DND-41 (cell line): ENCODE measurements around the gene ITGAE.
A peak's percentile ranks its signal among the peaks of the same experiment; 100 is the strongest.

Source experiments
- ATAC-seq: fragments of 200-7000 bp; cut with Tn5 transposase; 3 replicates; pipeline ENCODE4 v1.9.1; 2021; ENCODE audit warnings: low read depth; ENCODE audit not compliant: insufficient read depth
- DNase-seq: peaks from one replicate; pipeline ENCODE4 v3.0.0-alpha.2; 2020
- H2AFZ ChIP-seq: 2 replicates; pipeline ENCODE4 v1.6.0; 2012; ENCODE audit warnings: low read depth, low read length
- H3K27ac ChIP-seq: 2 replicates; pipeline ENCODE4 v1.5.1; 2012; ENCODE audit warnings: low read length, inconsistent platforms
- H3K27me3 ChIP-seq: fragments of 200-600 bp; sonication (generic); 2 replicates; pipeline ENCODE4 v1.6.0; 2012; ENCODE audit warnings: low read length, mild to moderate bottlenecking, inconsistent platforms; ENCODE audit not compliant: insufficient read depth, poor library complexity
- H3K36me3 ChIP-seq: 2 replicates; pipeline ENCODE4 v1.5.1; 2012; ENCODE audit warnings: low read length, inconsistent platforms; ENCODE audit not compliant: insufficient read depth
- H3K4me1 ChIP-seq: 2 replicates; pipeline ENCODE4 v1.5.1; 2012; ENCODE audit warnings: mild to moderate bottlenecking, low read length; ENCODE audit not compliant: insufficient read depth
- H3K4me2 ChIP-seq: 2 replicates; pipeline ENCODE4 v1.6.0; 2012; ENCODE audit warnings: mild to moderate bottlenecking, moderate library complexity, low read length, inconsistent platforms; ENCODE audit not compliant: insufficient read depth
- H3K4me3 ChIP-seq, 2 experiments: fragments of 200-600 bp in 1 of 2; shearing (Covaris generic) in 1 of 2; 2 replicates each; pipeline ENCODE4 v1.5.1; 2012 to 2016; ENCODE audit warnings: inconsistent platforms in 2 of 2, low read length in 2 of 2, mild to moderate bottlenecking in 2 of 2, low read depth in 1 of 2, moderate library complexity in 1 of 2
- H3K79me2 ChIP-seq: 2 replicates; pipeline ENCODE4 v1.6.0; 2012; ENCODE audit warnings: low read length, inconsistent platforms; ENCODE audit not compliant: insufficient read depth
- H3K9ac ChIP-seq: 2 replicates; pipeline ENCODE4 v1.6.0; 2012; ENCODE audit warnings: low read depth, mild to moderate bottlenecking, inconsistent platforms, low read length, moderate library complexity
- H3K9me3 ChIP-seq: 2 replicates; pipeline ENCODE4 v1.5.1; 2012; ENCODE audit warnings: low read length, moderate library complexity, mild to moderate bottlenecking, inconsistent platforms; ENCODE audit not compliant: insufficient read depth, severe bottlenecking
- H4K20me1 ChIP-seq: 2 replicates; pipeline ENCODE4 v1.6.0; 2012; ENCODE audit warnings: low read length; ENCODE audit not compliant: insufficient read depth
- EZH2 ChIP-seq: IDR thresholded peaks from 3 replicates; pipeline ENCODE4 v1.6.1; 2012; ENCODE audit warnings: borderline replicate concordance, low read depth, mild to moderate bottlenecking, moderate library complexity, low read length, inconsistent platforms; ENCODE audit not compliant: severe bottlenecking
- TF ChIP-seq, protein P1 (sequence below): IDR thresholded peaks from 2 replicates; pipeline ENCODE4 v1.5.1; 2012; ENCODE audit warnings: borderline replicate concordance, low read length, moderate library complexity, mild to moderate bottlenecking; ENCODE audit not compliant: poor library complexity, severe bottlenecking; ENCODE audit errors: extremely low read depth

ITGAE gene

DNA sequence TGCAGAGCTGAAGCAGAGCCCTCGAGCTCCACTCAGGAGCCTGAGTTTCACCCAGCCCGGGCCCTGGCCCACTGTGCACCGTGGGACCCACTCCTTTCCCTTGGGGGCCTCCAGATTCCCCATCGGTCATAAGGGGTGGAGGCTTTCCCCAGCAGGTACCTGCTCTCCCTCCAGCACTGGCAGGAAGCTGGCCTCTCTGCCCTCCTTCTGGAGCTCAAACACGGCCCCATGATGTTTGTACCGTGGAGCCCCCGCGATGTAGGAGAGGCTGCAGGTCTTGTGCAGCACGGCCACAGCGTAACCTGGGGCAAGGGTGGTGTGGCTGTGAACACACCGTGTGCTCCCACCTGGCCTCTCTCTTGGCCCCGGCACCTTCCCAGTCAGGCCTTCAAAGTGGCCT lies 47.4 kb downstream of the ITGAE start:
- H3K9ac ChIP-seq: 0 out of 2 replicates have a peak overlapping the region, but pooled peaks have one; percentile 3
- no peak for ATAC-seq

DNA sequence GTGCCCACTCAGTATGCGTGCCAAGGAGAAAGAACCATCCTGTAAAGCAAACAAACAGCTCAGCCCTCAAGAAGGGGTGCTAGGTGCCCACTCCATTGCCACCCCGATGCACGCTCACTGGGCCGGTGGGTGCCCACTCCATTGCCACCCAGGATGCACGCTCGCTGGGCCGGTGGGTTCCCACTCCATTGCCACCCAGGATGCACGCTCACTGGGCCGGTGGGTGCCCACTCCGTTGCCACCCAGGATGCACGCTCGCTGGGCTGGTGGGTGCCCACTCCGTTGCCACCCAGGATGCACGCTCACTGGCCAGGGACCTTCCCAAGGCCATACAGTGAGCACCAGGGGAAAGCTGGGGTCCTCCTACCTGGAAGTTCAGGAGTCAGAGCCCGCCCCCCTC lies 49.2 kb downstream of the ITGAE start:
- no peaks in the 10 kb centered on the region for H3K36me3 ChIP-seq
- no peaks in the 10 kb centered on the region for H3K79me2 ChIP-seq
- no peak for TF ChIP-seq EZH2
- TF ChIP-seq, protein P1, sequence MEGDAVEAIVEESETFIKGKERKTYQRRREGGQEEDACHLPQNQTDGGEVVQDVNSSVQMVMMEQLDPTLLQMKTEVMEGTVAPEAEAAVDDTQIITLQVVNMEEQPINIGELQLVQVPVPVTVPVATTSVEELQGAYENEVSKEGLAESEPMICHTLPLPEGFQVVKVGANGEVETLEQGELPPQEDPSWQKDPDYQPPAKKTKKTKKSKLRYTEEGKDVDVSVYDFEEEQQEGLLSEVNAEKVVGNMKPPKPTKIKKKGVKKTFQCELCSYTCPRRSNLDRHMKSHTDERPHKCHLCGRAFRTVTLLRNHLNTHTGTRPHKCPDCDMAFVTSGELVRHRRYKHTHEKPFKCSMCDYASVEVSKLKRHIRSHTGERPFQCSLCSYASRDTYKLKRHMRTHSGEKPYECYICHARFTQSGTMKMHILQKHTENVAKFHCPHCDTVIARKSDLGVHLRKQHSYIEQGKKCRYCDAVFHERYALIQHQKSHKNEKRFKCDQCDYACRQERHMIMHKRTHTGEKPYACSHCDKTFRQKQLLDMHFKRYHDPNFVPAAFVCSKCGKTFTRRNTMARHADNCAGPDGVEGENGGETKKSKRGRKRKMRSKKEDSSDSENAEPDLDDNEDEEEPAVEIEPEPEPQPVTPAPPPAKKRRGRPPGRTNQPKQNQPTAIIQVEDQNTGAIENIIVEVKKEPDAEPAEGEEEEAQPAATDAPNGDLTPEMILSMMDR: no peak
- peaks cover 52% of the 10 kb centered on the region for H3K4me1 ChIP-seq
- no peak for ATAC-seq
- H3K4me2 ChIP-seq: no peak overlapping the region
- H3K9me3 ChIP-seq: no peaks in the 10 kb centered on the region
- H3K27me3 ChIP-seq: no peaks in the 10 kb centered on the region
- peak overlapping the region; percentile 95 for H3K27ac ChIP-seq
- H3K4me3 ChIP-seq: no peak overlapping the region
- no peaks in the 10 kb centered on the region for H4K20me1 ChIP-seq
- no peak for DNase-seq
- H3K9ac ChIP-seq: no peak overlapping the region
- H2AFZ ChIP-seq: no peak overlapping the region

More for the DNA sequence above, 47.4 kb downstream of the ITGAE start:
- Histone ChIP-seq H3K36me3 (no peaks in the 10 kb centered on the region), H3K27me3 (no peaks in the 10 kb centered on the region), H4K20me1 (no peaks in the 10 kb centered on the region), H3K27ac (peak overlapping the region; percentile 61), H3K4me1 (peaks cover 48% of the 10 kb centered on the region), H2AFZ (no peak overlapping the region), H3K4me3 (no peak overlapping the region), H3K4me2 (no peak overlapping the region), H3K79me2 (no peaks in the 10 kb centered on the region), H3K9me3 (no peaks in the 10 kb centered on the region)
- TF ChIP-seq, protein P1: no peak
- TF ChIP-seq EZH2: no peak
- DNase-seq: no peak

DNA sequence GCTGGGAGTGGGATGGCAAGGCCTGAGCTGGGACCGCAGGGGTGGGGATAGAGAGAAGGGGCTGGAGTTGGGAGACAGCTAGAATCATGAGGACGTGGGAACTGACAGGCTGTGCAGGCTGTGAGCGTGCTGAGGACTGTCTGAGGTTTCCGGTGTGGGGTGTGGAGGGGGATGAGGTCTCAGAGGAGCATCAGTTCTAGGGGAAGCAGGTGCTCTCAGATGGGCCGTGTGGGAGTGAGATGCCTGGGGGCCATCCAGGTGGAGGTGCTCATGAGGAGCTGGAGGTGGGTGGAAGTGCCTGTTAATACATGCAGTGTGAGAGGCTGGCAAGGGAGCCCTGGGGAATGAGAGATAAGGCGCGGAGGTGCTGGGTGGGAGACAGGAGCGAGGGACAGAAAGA lies 50.1 kb downstream of the ITGAE start:
- peak overlapping the region; percentile 95 for H3K27ac ChIP-seq
- H3K9me3 ChIP-seq: no peaks in the 10 kb centered on the region
- H3K27me3 ChIP-seq: no peaks in the 10 kb centered on the region
- H3K4me3 ChIP-seq: peak overlapping the region in 1 of 2 experiments; percentile 7; a peak in 1 of 4 replicates
- no peaks in the 10 kb centered on the region for H3K79me2 ChIP-seq
- H3K4me1 ChIP-seq: peaks cover 52% of the 10 kb centered on the region
- DNase-seq: peak; percentile 95
- peak; percentile 96 for ATAC-seq
- H3K9ac ChIP-seq: peak overlapping the region; percentile 58
- no peaks in the 10 kb centered on the region for H3K36me3 ChIP-seq
- H2AFZ ChIP-seq: no peak overlapping the region
- H3K4me2 ChIP-seq: peak overlapping the region; percentile 43
- H4K20me1 ChIP-seq: no peaks in the 10 kb centered on the region
- TF ChIP-seq, protein P1: peak; percentile 29
- TF ChIP-seq EZH2: no peak
